Osteoblast (primary cell): ENCODE results near the gene TLR1. TPM values are rescaled to one million over a fixed set of nuclear protein-coding genes. Genes with fewer than 3 reads are reported as not detected.

Experiments used
- DNase-seq: peaks from one replicate; pipeline ENCODE4 v3.0.0; 2011; ENCODE audit warnings: low spot score, mixed read lengths; ENCODE audit not compliant: insufficient read length; ENCODE audit errors: missing footprints
- H2AFZ ChIP-seq: 2 replicates; pipeline ENCODE4 v1.6.0; 2011; ENCODE audit warnings: mild to moderate bottlenecking, low read length
- H3K27ac ChIP-seq: 2 replicates; pipeline ENCODE4 v1.5.1; 2011; ENCODE audit warnings: mild to moderate bottlenecking, low read depth, low read length, moderate library complexity
- H3K27me3 ChIP-seq: 2 replicates; pipeline ENCODE4 v1.6.0; 2012; ENCODE audit warnings: mild to moderate bottlenecking, control low read depth, inconsistent platforms, low read length, moderate library complexity; ENCODE audit not compliant: insufficient read depth
- H3K36me3 ChIP-seq: 2 replicates; pipeline ENCODE4 v1.5.1; 2011; ENCODE audit warnings: mild to moderate bottlenecking, low read length, control low read depth, moderate library complexity; ENCODE audit not compliant: insufficient read depth
- H3K4me1 ChIP-seq: 2 replicates; pipeline ENCODE4 v1.5.1; 2011; ENCODE audit warnings: mild to moderate bottlenecking, low read length, control low read depth, moderate library complexity; ENCODE audit not compliant: insufficient read depth
- H3K4me2 ChIP-seq: 2 replicates; pipeline ENCODE4 v1.6.0; 2011; ENCODE audit warnings: mild to moderate bottlenecking, low read length; ENCODE audit not compliant: insufficient read depth
- H3K4me3 ChIP-seq: fragments of 200-600 bp; sonication (generic); 3 replicates; pipeline ENCODE4 v1.5.1; 2012; ENCODE audit warnings: mild to moderate bottlenecking, low read length, inconsistent platforms; ENCODE audit not compliant: insufficient read depth
- H3K79me2 ChIP-seq: 2 replicates; pipeline ENCODE4 v1.6.0; 2012; ENCODE audit warnings: mild to moderate bottlenecking, low read length, control low read depth, inconsistent platforms; ENCODE audit not compliant: insufficient read depth
- H3K9me3 ChIP-seq: 2 replicates; pipeline ENCODE4 v1.5.1; 2011; ENCODE audit warnings: low read depth, low read length, control low read depth
- H4K20me1 ChIP-seq: 2 replicates; pipeline ENCODE4 v1.6.0; 2012; ENCODE audit warnings: mild to moderate bottlenecking, low read length, control low read depth; ENCODE audit not compliant: insufficient read depth
- CTCF ChIP-seq: IDR thresholded peaks from 2 replicates; pipeline ENCODE4 v1.5.1; 2011; ENCODE audit warnings: mild to moderate bottlenecking, low read depth, low read length, moderate library complexity; ENCODE audit errors: extremely low read depth
- total RNA-seq: library from RNA; depleted of rRNA; stranded (reverse); fragments of >200 nt; gene quantifications from 2 replicates; pipeline ENCODE4 v1.2.3, GENCODE V29; 2012

TLR1 gene
- total RNA-seq, 1 donor, result 3.3 TPM

- Histone ChIP-seq H3K79me2 (no peaks in the 10 kb centered on the region), H3K4me3 (no peak overlapping the region), H3K27me3 (peaks cover 10% of the 10 kb centered on the region), H4K20me1 (no peaks in the 10 kb centered on the region), H3K27ac (no peak overlapping the region), H3K4me1 (no peaks in the 10 kb centered on the region), H2AFZ (no peak overlapping the region), H3K9me3 (no peaks in the 10 kb centered on the region), H3K4me2 (no peak overlapping the region), H3K36me3 (no peaks in the 10 kb centered on the region)
- DNase-seq, result no peak
- TF ChIP-seq CTCF, result no peak
Observed at GRCh38 chr4:38821739-38822138, 17.1 kb upstream of the TLR1 start.

GRCh38 chr4:38820329-38821061, 15.9 kb upstream of the TLR1 start:
- Histone ChIP-seq H3K36me3 (no peaks in the 10 kb centered on the region), H3K27ac (no peak overlapping the region), H3K4me1 (no peaks in the 10 kb centered on the region), H4K20me1 (no peaks in the 10 kb centered on the region), H3K79me2 (no peaks in the 10 kb centered on the region), H2AFZ (no peak overlapping the region), H3K4me3 (no peak overlapping the region), H3K4me2 (no peak overlapping the region), H3K27me3 (peaks cover 10% of the 10 kb centered on the region), H3K9me3 (no peaks in the 10 kb centered on the region)
- TF ChIP-seq CTCF, result no peak
- no peak for DNase-seq

- H3K9me3 ChIP-seq, result no peaks in the 10 kb centered on the region
- H3K36me3 ChIP-seq, result no peaks in the 10 kb centered on the region
- no peaks in the 10 kb centered on the region for H3K79me2 ChIP-seq
- peaks cover 13% of the 10 kb centered on the region for H3K27me3 ChIP-seq
- H3K4me2 ChIP-seq, result no peak overlapping the region
- H4K20me1 ChIP-seq, result no peaks in the 10 kb centered on the region
- H3K4me1 ChIP-seq, result no peaks in the 10 kb centered on the region
- TF ChIP-seq CTCF, result no peak
- H3K4me3 ChIP-seq, result no peak overlapping the region
- no peak overlapping the region for H2AFZ ChIP-seq
- H3K27ac ChIP-seq, result no peak overlapping the region
- no peak for DNase-seq
Observed at GRCh38 chr4:38819569-38819968, 15.0 kb upstream of the TLR1 start.

- no peak overlapping the region for H3K4me3 ChIP-seq
- H3K27ac ChIP-seq, result no peak overlapping the region
- no peaks in the 10 kb centered on the region for H3K4me1 ChIP-seq
- TF ChIP-seq CTCF, result no peak
- no peak overlapping the region for H3K4me2 ChIP-seq
- no peak overlapping the region for H2AFZ ChIP-seq
- H3K79me2 ChIP-seq, result no peaks in the 10 kb centered on the region
- no peaks in the 10 kb centered on the region for H3K36me3 ChIP-seq
- H4K20me1 ChIP-seq, result no peaks in the 10 kb centered on the region
- H3K9me3 ChIP-seq, result no peaks in the 10 kb centered on the region
- DNase-seq, result no peak
- peaks cover 21% of the 10 kb centered on the region for H3K27me3 ChIP-seq
Observed at GRCh38 chr4:38818441-38818976, 13.9 kb upstream of the TLR1 start.
